HG02973 (cell line): ENCODE data around the gene CST11.

Experiments used
- ATAC-seq: cut with Tn5 transposase; IDR thresholded peaks from one replicate; pipeline ENCODE4 v1.9.1; 2021; ENCODE audit warnings: moderate library complexity; ENCODE audit not compliant: unreplicated experiment

Gene CST11

GRCh38 chr20:23454816-23455215 is 2.1 kb upstream of the CST11 start:
- ATAC-seq, result no peak

- no peak for ATAC-seq
Observed at GRCh38 chr20:23453549-23454543, 1.2 kb upstream of the CST11 start.

- no peak for ATAC-seq
Observed at GRCh38 chr20:23451956-23452487, 654 bp downstream of the CST11 start.

- ATAC-seq, result no peak
Observed at GRCh38 chr20:23450877-23451276, 1.8 kb downstream of the CST11 start.

- no peak for ATAC-seq
Observed at GRCh38 chr20:23449421-23449820, 3.3 kb downstream of the CST11 start.

GRCh38 chr20:23448167-23448566 is 4.5 kb downstream of the CST11 start:
- ATAC-seq, result no peak

- ATAC-seq, result no peak
Observed at GRCh38 chr20:23446505-23446904, 6.2 kb downstream of the CST11 start.

- no peak for ATAC-seq
Observed at GRCh38 chr20:23445596-23446217, 7.0 kb downstream of the CST11 start.

- ATAC-seq, result no peak
Observed at GRCh38 chr20:23444859-23445258, 7.8 kb downstream of the CST11 start.

GRCh38 chr20:23442436-23442835 is 10.2 kb downstream of the CST11 start:
- ATAC-seq, result no peak

- ATAC-seq, result no peak
Observed at GRCh38 chr20:23441850-23442313, 10.8 kb downstream of the CST11 start.

GRCh38 chr20:23440004-23440403 is 12.7 kb downstream of the CST11 start:
- ATAC-seq, result no peak

- ATAC-seq, result no peak
Observed at GRCh38 chr20:23438661-23439060, 14.0 kb downstream of the CST11 start.

GRCh38 chr20:23437126-23437899 is 15.4 kb downstream of the CST11 start:
- ATAC-seq, result no peak

- ATAC-seq, result no peak
Observed at GRCh38 chr20:23436681-23437080, 16.0 kb downstream of the CST11 start.

- no peak for ATAC-seq
Observed at GRCh38 chr20:23435626-23436539, 16.8 kb downstream of the CST11 start.

- no peak for ATAC-seq
Observed at GRCh38 chr20:23434521-23435313, 18.0 kb downstream of the CST11 start.

- no peak for ATAC-seq
Observed at GRCh38 chr20:23433628-23434027, 19.0 kb downstream of the CST11 start.

GRCh38 chr20:23425129-23425528 is 27.5 kb downstream of the CST11 start:
- ATAC-seq, result no peak
